Activated CD4-positive, alpha-beta T cell treated with anti-CD3 and anti-CD28 coated beads, Interleukin-2, Interleukin-4, amounts not matched to agents 100 ng/mL and 50 ng/mL, durations not matched to agents 16 hours and 8 hours (primary cell): Measurements from ENCODE around the gene NEUROG1.

ENCODE experiments used
- DNase-seq: peaks from one replicate; pipeline ENCODE4 v3.0.0-alpha.2; 2020; ENCODE audit warnings: low spot score

The NEUROG1 gene

DNA sequence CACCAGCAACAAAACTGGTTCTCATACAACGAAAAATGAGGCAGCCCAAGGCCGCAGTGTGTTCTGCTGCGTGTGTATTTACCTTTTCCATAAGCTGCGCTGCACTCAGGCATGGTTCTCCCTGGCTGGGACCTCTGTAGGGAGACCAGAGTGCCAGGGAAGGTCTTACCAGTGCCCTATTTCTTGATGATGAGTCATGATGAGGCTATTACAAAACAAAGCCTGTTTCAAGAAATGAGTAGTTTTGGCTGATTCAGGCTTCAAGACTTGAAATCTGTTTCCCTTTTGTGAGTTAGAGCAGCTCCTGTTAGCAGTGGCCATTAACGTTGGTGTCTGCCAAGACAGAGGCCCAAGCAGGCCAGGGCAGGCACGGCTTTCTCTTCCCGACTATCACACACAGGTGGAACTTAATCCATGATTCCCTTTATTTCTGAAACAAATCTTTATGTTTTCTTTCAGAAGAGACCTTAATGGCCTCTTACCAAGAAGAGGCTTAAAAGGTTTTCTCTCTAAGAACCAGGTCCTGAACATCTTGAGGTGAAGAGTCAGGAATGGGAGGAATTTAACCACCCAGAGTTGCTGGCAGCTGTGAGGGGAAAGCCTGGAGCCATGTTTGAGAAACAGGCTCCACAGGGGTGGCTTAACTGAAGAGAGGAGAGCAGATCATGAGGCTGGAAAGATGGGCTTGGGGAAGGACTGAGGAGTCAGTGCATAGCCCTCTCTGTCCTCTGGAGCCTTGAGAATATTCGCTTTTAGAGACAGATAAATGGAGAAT is 42.2 kb downstream of the NEUROG1 start:
- DNase-seq, result peak; percentile 50

- DNase-seq, result no peak
Observed at GRCh38 chr5:135492319-135492626, 43.5 kb downstream of the NEUROG1 start.

- no peak for DNase-seq
Observed at GRCh38 chr5:135491552-135492318, 44.0 kb downstream of the NEUROG1 start.

GRCh38 chr5:135491038-135491551 is 44.7 kb downstream of the NEUROG1 start:
- no peak for DNase-seq

DNA sequence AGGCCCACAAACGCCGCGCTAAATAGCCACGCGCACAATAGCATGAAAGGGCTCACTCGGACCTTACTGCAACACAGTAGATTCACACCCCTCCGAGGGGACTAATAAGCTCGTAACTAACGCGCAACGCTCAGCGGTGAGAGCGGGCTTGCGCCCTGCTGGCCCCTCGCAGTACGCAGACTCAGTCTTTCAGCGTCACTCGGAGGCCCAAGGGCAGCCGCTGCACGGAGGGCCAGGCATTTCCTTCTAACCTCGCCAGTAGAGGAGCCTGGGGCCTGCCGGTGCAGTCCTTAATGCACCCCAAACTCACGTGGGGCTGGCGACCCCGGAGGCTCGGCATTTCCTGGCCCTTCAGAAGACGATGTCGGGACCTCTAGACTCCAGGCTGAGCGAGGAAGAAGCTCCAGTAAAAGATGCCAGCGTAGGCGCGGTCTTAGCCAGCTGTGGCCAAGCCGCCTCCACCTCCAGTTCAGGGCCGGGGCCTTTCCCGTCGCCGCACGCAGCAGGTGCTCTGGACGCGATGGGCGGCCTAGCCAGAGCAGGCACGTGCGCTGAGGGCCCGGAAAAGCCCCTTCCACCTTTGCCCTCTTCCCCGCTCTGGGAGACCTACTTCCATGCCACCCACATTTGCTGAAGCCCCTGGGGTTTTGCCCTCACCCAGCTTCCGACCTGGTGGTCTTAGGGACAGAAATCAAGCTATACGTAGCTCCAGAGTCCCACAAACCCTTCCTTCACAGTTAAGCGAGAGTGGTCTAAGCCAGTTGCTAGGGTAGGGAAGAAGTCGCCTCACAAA is 45.3 kb downstream of the NEUROG1 start:
- no peak for DNase-seq

DNA sequence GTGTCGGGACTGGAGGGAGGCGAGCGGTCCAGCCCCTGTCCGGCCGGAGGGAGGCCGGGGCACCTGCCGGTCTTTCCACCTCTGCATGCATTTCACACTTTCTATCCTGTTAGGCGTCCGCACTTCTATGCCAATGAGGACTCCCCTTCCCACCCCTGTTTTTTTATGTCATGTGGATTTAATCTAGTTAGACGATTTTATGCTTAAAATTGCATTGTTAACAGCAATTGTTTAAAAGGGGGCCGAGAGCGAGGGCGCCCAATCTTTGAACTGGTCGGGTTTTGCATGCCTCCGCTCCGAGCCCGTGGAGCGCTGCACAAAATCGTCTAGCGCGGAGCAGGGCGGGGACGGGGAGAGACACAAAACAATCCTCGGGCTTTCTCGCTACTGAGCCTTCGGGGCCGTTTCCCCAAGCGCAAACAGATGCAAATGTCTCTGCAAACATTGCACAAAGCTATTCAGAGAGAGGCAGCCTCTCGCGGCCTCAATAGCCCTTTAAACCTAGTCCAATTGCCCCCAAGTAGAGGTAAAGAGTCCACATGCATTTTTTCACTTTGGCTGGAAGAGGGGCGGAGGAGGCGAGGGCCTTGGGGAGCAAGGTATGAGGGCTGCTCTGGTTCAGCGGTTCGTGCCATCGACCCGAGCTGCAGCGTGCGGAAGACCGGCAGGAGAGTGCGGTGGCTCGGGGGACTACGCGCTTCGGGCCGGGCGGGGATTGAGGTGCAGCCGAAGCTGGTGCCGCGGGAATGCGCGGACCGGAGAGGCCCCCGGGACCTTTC is 46.1 kb downstream of the NEUROG1 start:
- no peak for DNase-seq

GRCh38 chr5:135488727-135489465 is 46.9 kb downstream of the NEUROG1 start:
- DNase-seq, result no peak

GRCh38 chr5:135487839-135488514 is 47.8 kb downstream of the NEUROG1 start:
- no peak for DNase-seq

DNA sequence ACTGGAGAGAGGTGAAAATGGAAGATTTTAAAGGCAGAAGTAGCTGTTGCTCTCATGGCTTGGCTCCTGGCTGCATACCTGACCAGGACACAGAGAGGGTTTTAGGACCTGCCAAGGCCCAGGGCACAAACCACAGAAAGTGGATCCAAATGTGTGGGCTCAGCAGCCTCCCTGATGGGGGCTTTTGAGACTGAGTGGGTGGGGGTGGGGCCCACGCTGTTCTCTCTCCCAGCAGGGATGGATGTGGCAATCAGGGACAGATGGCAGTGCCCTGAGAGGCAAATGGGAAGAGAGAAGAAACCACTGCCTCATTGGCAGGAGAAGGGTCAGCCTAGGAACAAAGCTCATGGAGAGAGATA is 48.7 kb downstream of the NEUROG1 start:
- no peak for DNase-seq

- no peak for DNase-seq
Observed at GRCh38 chr5:135486131-135487036, 49.4 kb downstream of the NEUROG1 start.

DNA sequence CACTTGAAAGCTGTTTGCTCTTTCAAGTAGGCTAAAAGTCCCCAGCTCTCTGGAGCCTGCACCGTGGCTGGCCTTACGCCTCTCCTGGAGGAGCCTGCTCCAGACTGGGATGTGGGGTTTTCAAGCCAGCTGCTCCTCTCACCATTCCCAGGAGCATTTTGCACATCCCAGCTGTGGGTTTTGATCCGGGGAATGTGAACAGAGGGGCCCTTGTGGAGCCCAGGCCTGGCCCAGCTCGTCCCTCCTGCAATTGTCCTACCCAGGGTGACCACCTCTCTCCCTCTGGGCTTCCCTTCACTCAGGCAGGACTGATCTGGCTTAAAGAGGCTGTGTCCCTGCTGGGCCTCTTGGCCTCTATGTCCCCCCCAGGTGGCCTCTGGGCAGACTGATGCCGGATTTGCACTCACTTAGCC is 51.1 kb downstream of the NEUROG1 start:
- no peak for DNase-seq
